B cell (primary cell): ENCODE results near the gene FILIP1.

ENCODE experiments used
- EZH2 ChIP-seq: IDR thresholded peaks from 2 replicates; pipeline ENCODE4 v1.6.1; 2012; ENCODE audit warnings: borderline replicate concordance, low read depth, mild to moderate bottlenecking, moderate library complexity, low read length; ENCODE audit not compliant: insufficient read depth, poor library complexity, severe bottlenecking
- TF ChIP-seq, protein P1 (sequence below): fragments of 200-600 bp; IDR thresholded peaks from one replicate; pipeline ENCODE4 v1.8.0; 2022; ENCODE audit warnings: antibody characterized with exemption, mild to moderate bottlenecking

- TF ChIP-seq, protein P1, sequence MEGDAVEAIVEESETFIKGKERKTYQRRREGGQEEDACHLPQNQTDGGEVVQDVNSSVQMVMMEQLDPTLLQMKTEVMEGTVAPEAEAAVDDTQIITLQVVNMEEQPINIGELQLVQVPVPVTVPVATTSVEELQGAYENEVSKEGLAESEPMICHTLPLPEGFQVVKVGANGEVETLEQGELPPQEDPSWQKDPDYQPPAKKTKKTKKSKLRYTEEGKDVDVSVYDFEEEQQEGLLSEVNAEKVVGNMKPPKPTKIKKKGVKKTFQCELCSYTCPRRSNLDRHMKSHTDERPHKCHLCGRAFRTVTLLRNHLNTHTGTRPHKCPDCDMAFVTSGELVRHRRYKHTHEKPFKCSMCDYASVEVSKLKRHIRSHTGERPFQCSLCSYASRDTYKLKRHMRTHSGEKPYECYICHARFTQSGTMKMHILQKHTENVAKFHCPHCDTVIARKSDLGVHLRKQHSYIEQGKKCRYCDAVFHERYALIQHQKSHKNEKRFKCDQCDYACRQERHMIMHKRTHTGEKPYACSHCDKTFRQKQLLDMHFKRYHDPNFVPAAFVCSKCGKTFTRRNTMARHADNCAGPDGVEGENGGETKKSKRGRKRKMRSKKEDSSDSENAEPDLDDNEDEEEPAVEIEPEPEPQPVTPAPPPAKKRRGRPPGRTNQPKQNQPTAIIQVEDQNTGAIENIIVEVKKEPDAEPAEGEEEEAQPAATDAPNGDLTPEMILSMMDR, result no peak
- TF ChIP-seq EZH2, result no peak
Observed at GRCh38 chr6:75484535-75484934, 9.1 kb downstream of the FILIP1 start.
